HG03565 (cell line): ENCODE measurements around the gene EDIL3.

Experiments
- ATAC-seq: cut with Tn5 transposase; IDR thresholded peaks from one replicate; pipeline ENCODE4 v1.9.1; 2021; ENCODE audit warnings: mild to moderate bottlenecking, moderate library complexity; ENCODE audit not compliant: unreplicated experiment

The EDIL3 gene

GRCh38 chr5:84260939-84261338 is 123.7 kb downstream of the EDIL3 start:
- peak; percentile 61 for ATAC-seq

- ATAC-seq = peak; percentile 51
Measured at GRCh38 chr5:84260140-84260539, 124.5 kb downstream of the EDIL3 start.

- peak; percentile 3 for ATAC-seq
Measured at GRCh38 chr5:84259283-84260045, 125.2 kb downstream of the EDIL3 start.

GRCh38 chr5:84257061-84257460 is 127.6 kb downstream of the EDIL3 start:
- ATAC-seq = no peak

GRCh38 chr5:84255315-84255714 is 129.4 kb downstream of the EDIL3 start:
- ATAC-seq = no peak

- ATAC-seq = no peak
Measured at GRCh38 chr5:84253946-84254345, 130.7 kb downstream of the EDIL3 start.

- no peak for ATAC-seq
Measured at GRCh38 chr5:84251503-84251902, 133.2 kb downstream of the EDIL3 start.

GRCh38 chr5:84249918-84250630 is 134.6 kb downstream of the EDIL3 start:
- ATAC-seq = no peak

GRCh38 chr5:84248013-84248412 is 136.7 kb downstream of the EDIL3 start:
- ATAC-seq = no peak

GRCh38 chr5:84242286-84242685 is 142.4 kb downstream of the EDIL3 start:
- ATAC-seq = no peak

GRCh38 chr5:84239494-84239893 is 145.2 kb downstream of the EDIL3 start:
- no peak for ATAC-seq

GRCh38 chr5:84237126-84237525 is 147.6 kb downstream of the EDIL3 start:
- no peak for ATAC-seq

- ATAC-seq = no peak
Measured at GRCh38 chr5:84231433-84231832, 153.2 kb downstream of the EDIL3 start.

- ATAC-seq = no peak
Measured at GRCh38 chr5:84229045-84229444, 155.6 kb downstream of the EDIL3 start.

- ATAC-seq = no peak
Measured at GRCh38 chr5:84228266-84228665, 156.4 kb downstream of the EDIL3 start.

- no peak for ATAC-seq
Measured at GRCh38 chr5:84227236-84227635, 157.4 kb downstream of the EDIL3 start.

- ATAC-seq = no peak
Measured at GRCh38 chr5:84218546-84218945, 166.1 kb downstream of the EDIL3 start.

GRCh38 chr5:84215521-84215920 is 169.2 kb downstream of the EDIL3 start:
- ATAC-seq = no peak

- no peak for ATAC-seq
Measured at GRCh38 chr5:84213861-84214260, 170.8 kb downstream of the EDIL3 start.

GRCh38 chr5:84213212-84213611 is 171.5 kb downstream of the EDIL3 start:
- ATAC-seq = no peak

- ATAC-seq = no peak
Measured at GRCh38 chr5:84204772-84205171, 179.9 kb downstream of the EDIL3 start.

- no peak for ATAC-seq
Measured at GRCh38 chr5:84202136-84202535, 182.5 kb downstream of the EDIL3 start.
